ENCODE measurements around the gene TAS2R3.
"Not testable (repeated sequence)": the region's sequence is repeated elsewhere in the genome, so short reads cannot be mapped to it uniquely, and the experiment has no call there.

Gene TAS2R3

GRCh38 chr7:141748396-141748795 lies 15.5 kb upstream of the TAS2R3 start:
- H3K27ac ChIP-seq, result no peak overlapping the region
- no peak for TF ChIP-seq CTCF (conservative IDR thresholded peaks at IDR 0.05)

GRCh38 chr7:141751904-141752303 lies 12.0 kb upstream of the TAS2R3 start:
- not testable (repeated sequence) for H3K27ac ChIP-seq

- no peak for TF ChIP-seq ZFX (IDR thresholded peaks at IDR 0.05)
- peak; percentile 59 for TF ChIP-seq CTCF (conservative IDR thresholded peaks at IDR 0.05)
- no peak overlapping the region for H3K27ac ChIP-seq
These were observed 11.3 kb upstream of the TAS2R3 start for GRCh38 chr7:141752634-141753033.

GRCh38 chr7:141754939-141755338 lies 9.0 kb upstream of the TAS2R3 start:
- no peak overlapping the region for H3K27ac ChIP-seq
- TF ChIP-seq ZFX (IDR thresholded peaks at IDR 0.05) (no peak), CTCF (conservative IDR thresholded peaks at IDR 0.05) (peak; percentile 77)

GRCh38 chr7:141770083-141770583 lies 6.2 kb downstream of the TAS2R3 start:
- not testable (repeated sequence) for H3K27ac ChIP-seq

- TF ChIP-seq CTCF (conservative IDR thresholded peaks at IDR 0.05), result no peak
- TF ChIP-seq ZFX (IDR thresholded peaks at IDR 0.05), result no peak
- H3K27ac ChIP-seq, result no peak within 1 kb of the TSS
These were observed 12.5 kb downstream of the TAS2R3 start, which contains the start of gene TAS2R4 for GRCh38 chr7:141776374-141776773. TSS of gene TAS2R4 (plus strand) at chr7:141776674. CDS start at chr7:141778489, 1,815 bp downstream.

GRCh38 chr7:141785706-141786552 lies 22.0 kb downstream of the TAS2R3 start:
- no peak overlapping the region for H3K27ac ChIP-seq
- no peak for TF ChIP-seq ZFX (IDR thresholded peaks at IDR 0.05)
- peak; percentile 98 for TF ChIP-seq CTCF (conservative IDR thresholded peaks at IDR 0.05)

GRCh38 chr7:141788296-141788695 lies 24.4 kb downstream of the TAS2R3 start:
- H3K27ac ChIP-seq, result no peak overlapping the region
- TF ChIP-seq ZFX (IDR thresholded peaks at IDR 0.05), result no peak
- no peak for TF ChIP-seq CTCF (conservative IDR thresholded peaks at IDR 0.05)

Data from C4-2B (cell line).